ENCODE results near the gene ABCG1.

The ABCG1 gene

DNA sequence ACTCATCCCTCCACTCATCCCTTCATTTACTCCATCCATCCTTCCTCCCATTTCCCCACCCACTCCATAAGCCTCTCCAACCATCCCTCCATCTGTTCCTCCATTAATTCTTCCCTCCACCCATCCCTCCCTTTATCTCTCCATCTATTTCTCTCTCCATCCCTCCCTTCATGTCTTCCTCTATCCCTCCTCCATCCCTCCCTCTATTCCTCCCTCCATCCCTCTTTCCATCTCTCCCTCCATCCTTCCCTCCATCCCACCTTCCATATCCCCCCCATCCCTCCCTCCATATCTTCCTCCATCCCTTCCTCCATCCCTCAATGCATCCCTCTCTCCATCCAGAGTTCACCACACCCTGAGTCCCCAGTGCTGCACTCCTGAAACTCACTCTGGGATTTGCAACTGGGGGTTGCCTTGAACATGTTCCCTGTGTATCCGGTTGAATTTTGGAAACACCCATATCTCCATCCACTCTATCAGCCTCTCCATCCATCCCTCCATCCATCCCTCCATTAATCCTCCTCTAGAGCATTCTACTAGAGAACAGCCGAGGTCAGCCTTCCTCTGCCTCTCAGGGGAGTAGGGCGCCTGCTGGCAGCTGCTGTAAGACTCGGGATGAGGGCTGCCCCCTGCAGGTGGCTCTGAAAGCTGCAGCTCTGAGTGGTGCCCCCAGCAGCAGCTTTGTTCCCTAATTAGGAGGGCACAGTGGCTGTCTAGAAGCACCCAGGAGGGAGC lies 39.4 kb downstream of the ABCG1 start:
- Histone ChIP-seq H3K4me2 (ENCODE audit: low read length) (no peak overlapping the region), H3K4me1 (ENCODE audit: control insufficient read depth, insufficient read depth, low read length) (no peaks in the 10 kb centered on the region), H3K36me3 (ENCODE audit: insufficient read depth, low read length) (no peaks in the 10 kb centered on the region), H3K27me3 (ENCODE audit: control insufficient read depth, insufficient read depth, low read length) (peaks cover 25% of the 10 kb centered on the region), H3K4me3 (ENCODE audit: low read length) (no peak overlapping the region), H3K9me3 (replicated peaks; ENCODE audit: low read length) (no peaks in the 10 kb centered on the region), H3K9ac (ENCODE audit: low read depth, low read length) (no peak overlapping the region)

DNA sequence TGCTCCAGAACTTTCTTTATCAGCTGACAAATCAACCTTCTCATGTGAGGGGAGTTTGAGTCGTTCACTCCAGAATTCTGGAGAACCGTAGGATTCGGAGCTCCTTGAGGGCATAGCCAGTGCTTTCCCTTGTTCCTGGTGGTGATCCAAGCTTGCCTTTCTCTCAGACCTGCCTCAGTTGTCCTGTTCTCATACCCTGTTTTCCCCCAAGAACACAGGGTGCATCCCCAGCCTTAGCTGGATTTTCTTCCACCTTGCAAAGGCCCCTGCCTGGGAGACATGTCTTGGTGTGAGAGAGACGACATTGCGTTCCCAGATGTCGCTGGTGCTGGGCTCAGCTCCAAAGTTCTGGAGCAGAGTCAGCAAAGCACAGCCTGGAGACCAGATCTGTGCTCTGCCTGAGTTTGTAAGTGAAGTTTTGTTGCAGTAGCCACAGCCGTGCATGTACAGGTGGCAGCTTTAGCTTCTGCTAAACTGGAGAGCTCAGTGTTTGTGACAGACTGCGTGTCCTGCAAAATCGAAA lies 40.0 kb downstream of the ABCG1 start:
- H3K9ac ChIP-seq (ENCODE audit: low read depth, low read length) = no peak overlapping the region
- H3K27me3 ChIP-seq (ENCODE audit: control insufficient read depth, insufficient read depth, low read length) = peaks cover 21% of the 10 kb centered on the region
- H3K4me3 ChIP-seq (ENCODE audit: low read length) = no peak overlapping the region
- no peaks in the 10 kb centered on the region for H3K9me3 ChIP-seq (replicated peaks; ENCODE audit: low read length)
- H3K36me3 ChIP-seq (ENCODE audit: insufficient read depth, low read length) = no peaks in the 10 kb centered on the region
- no peak overlapping the region for H3K4me2 ChIP-seq (ENCODE audit: low read length)
- H3K4me1 ChIP-seq (ENCODE audit: control insufficient read depth, insufficient read depth, low read length) = no peaks in the 10 kb centered on the region

DNA sequence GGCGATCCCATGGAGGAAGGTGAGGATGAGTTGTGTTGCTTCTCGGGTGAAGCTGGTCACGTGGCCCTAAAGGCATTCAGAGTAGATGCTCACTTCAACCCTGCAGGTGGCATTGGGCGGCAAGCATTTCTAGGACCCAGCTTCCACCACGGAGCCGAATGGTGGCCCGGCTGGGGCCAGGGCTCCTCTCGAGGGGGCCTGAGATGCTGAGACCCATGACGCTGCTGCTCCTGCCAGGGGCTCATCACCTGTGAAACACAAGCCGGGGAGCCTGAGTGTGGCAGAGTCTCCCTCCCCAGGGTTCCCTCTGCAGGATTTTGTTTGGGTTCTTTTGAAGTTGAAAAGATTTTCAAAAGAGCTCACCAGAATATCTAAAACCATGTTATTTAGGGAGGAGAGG lies 41.2 kb downstream of the ABCG1 start:
- no peak overlapping the region for H3K4me2 ChIP-seq (ENCODE audit: low read length)
- H3K9ac ChIP-seq (ENCODE audit: low read depth, low read length) = no peak overlapping the region
- peaks cover 18% of the 10 kb centered on the region for H3K27me3 ChIP-seq (ENCODE audit: control insufficient read depth, insufficient read depth, low read length)
- no peak overlapping the region for H3K4me3 ChIP-seq (ENCODE audit: low read length)
- no peaks in the 10 kb centered on the region for H3K9me3 ChIP-seq (replicated peaks; ENCODE audit: low read length)
- no peaks in the 10 kb centered on the region for H3K4me1 ChIP-seq (ENCODE audit: control insufficient read depth, insufficient read depth, low read length)
- H3K36me3 ChIP-seq (ENCODE audit: insufficient read depth, low read length) = no peaks in the 10 kb centered on the region

DNA sequence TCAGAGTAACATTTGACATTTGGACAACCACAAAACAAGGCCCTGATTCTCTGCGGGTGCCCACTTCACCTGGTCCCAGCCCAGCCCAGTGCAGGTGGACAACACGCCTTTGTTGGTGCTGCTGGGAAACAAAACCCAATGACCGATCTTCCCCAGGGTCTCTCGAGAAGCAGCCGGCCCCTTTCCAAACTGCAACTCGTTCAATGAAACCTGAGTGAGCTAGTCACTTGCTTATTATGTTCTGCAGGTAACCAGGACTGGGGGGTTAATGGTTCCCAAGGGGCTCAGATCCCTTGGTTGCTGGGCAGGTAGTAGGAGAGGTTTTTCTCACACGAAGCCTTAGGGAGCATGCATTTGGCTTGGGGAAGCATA lies 42.9 kb downstream of the ABCG1 start:
- Histone ChIP-seq H3K4me1 (ENCODE audit: control insufficient read depth, insufficient read depth, low read length) (no peaks in the 10 kb centered on the region), H3K9ac (ENCODE audit: low read depth, low read length) (no peak overlapping the region)

DNA sequence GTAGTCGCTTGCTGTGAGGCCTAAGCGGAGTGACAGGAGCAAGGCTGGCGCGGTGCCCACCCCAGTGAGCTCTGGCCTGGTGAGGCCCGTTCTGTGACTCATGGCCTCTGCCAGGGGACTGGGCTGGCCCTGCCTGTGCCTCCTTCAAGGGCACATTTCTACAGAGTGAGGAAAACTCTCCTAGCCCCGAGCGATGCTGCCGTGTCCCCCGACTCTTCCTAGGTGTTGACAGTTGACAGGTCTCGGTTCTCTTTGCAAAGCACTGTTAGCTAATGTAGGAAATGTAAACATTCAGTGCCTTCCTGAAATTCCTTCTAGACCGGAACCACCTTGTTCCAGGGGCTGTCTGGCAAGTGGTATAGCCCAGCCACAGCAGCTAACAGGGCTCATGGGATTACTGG lies 43.9 kb downstream of the ABCG1 start:
- Histone ChIP-seq H3K4me1 (ENCODE audit: control insufficient read depth, insufficient read depth, low read length) (no peaks in the 10 kb centered on the region), H3K4me2 (ENCODE audit: low read length) (no peak overlapping the region), H3K9me3 (replicated peaks; ENCODE audit: low read length) (no peaks in the 10 kb centered on the region), H3K36me3 (ENCODE audit: insufficient read depth, low read length) (no peaks in the 10 kb centered on the region), H3K4me3 (ENCODE audit: low read length) (no peak overlapping the region), H3K9ac (ENCODE audit: low read depth, low read length) (no peak overlapping the region), H3K27me3 (ENCODE audit: control insufficient read depth, insufficient read depth, low read length) (peaks cover 11% of the 10 kb centered on the region)

More for the DNA sequence above, 42.9 kb downstream of the ABCG1 start:
- Histone ChIP-seq H3K4me2 (ENCODE audit: low read length) (no peak overlapping the region), H3K9me3 (replicated peaks; ENCODE audit: low read length) (no peaks in the 10 kb centered on the region), H3K27me3 (ENCODE audit: control insufficient read depth, insufficient read depth, low read length) (peaks cover 15% of the 10 kb centered on the region), H3K4me3 (ENCODE audit: low read length) (no peak overlapping the region), H3K36me3 (ENCODE audit: insufficient read depth, low read length) (no peaks in the 10 kb centered on the region)

DNA sequence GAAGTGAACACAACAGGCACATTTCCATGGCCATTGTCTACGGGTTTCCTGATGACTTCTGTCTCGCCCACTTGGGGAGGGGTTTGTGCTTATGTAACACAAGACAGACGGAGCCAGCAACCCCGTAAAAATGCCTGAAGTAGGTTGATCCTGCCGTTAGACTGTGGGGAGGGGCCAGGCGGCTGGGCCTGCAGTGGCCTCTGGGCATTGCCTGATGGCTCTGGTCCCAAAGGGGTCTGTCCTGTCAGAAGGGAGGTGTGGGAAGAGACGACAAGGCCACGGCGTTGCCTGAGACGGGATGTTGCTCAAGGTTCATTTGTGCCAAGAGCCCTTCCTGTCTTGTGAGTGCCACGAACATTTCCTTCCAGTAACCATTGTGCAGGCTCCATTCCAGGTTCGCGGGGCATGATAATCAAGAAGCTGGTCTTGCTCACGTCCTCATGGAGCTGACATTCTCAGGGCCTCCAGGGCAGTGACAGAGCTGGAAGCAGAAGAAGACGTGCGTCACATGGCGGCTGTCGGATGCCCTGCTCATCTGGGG lies 44.7 kb downstream of the ABCG1 start:
- H3K9me3 ChIP-seq (replicated peaks; ENCODE audit: low read length) = no peaks in the 10 kb centered on the region
- no peak overlapping the region for H3K4me3 ChIP-seq (ENCODE audit: low read length)
- peaks cover 11% of the 10 kb centered on the region for H3K27me3 ChIP-seq (ENCODE audit: control insufficient read depth, insufficient read depth, low read length)
- no peaks in the 10 kb centered on the region for H3K36me3 ChIP-seq (ENCODE audit: insufficient read depth, low read length)
- H3K4me1 ChIP-seq (ENCODE audit: control insufficient read depth, insufficient read depth, low read length) = no peaks in the 10 kb centered on the region
- no peak overlapping the region for H3K9ac ChIP-seq (ENCODE audit: low read depth, low read length)
- H3K4me2 ChIP-seq (ENCODE audit: low read length) = no peak overlapping the region

DNA sequence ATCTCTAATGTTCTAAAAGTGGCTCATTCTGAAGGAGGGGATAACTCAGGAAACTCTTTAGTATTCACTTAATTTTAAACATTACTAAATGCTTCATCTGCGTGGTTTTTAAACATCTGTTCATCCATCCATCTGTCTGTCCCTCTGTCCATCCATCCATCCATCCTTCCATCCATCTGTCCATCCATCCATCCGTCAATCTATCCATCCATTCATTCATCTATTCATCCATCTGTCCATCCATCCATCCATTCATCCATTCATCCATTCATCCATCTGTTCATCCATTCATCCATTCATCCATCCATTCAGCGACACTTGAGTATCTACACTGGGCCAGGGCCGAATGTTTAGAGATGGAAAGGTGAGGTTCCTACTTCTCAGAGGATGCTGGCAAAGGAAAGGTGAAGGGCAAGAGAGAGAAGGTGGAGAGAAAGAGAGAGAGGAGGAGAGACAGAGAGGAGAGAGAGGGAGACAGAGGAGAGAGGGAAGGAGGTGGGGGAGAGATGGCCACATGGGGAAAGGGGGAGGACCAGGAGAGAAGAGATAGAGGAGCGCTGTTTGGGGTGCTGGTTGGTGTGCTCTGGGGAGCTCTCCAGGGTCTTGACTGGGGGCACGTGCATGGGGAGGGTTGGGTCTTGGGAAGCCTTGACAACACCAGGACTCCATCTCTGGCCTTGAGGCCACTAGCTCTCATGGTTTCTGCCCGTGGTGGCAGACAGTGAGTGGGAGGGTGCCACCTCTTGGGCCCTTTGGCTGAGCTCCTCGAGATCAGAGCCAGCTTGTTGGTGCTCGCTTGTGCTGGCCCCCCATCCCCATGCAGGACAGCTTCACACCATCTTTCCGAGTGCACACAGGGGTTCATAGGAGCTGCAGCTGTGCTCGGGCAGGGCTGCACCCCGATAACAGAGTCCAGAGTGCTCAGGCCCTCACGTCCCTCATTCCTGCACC lies 45.6 kb downstream of the ABCG1 start:
- Histone ChIP-seq H3K9me3 (replicated peaks; ENCODE audit: low read length) (no peaks in the 10 kb centered on the region), H3K4me1 (ENCODE audit: control insufficient read depth, insufficient read depth, low read length) (no peaks in the 10 kb centered on the region), H3K4me2 (ENCODE audit: low read length) (no peak overlapping the region), H3K36me3 (ENCODE audit: insufficient read depth, low read length) (no peaks in the 10 kb centered on the region), H3K27me3 (ENCODE audit: control insufficient read depth, insufficient read depth, low read length) (peaks cover 3% of the 10 kb centered on the region), H3K9ac (ENCODE audit: low read depth, low read length) (no peak overlapping the region), H3K4me3 (ENCODE audit: low read length) (no peak overlapping the region)

DNA sequence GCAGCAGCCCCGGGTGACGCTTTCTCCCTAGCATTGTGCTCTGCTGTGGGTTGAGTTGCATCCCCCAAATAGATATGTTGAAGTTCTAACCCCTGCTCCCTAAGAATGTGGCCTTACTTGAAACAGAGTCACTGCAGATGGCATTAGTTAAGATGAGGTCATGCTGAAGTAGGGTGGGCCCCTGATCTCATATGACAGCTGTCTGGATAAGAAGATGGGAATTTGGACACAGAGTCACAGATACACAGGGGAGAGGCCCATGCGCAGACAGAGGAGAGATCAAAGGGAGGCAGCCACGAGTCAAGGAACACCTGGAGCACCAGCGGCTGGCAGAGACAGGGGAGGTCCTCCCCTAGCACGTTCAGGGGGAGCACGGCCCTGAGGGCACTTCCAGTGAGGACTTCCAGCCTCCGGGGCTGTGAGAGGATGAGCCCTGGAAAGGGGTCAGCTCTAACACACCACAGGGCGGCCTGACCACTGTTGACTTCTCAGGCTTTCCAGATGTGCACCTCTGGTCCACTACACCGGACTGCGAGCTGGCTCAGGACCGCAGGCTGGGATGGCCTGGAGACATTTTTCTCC lies 46.4 kb downstream of the ABCG1 start:
- peaks cover 3% of the 10 kb centered on the region for H3K27me3 ChIP-seq (ENCODE audit: control insufficient read depth, insufficient read depth, low read length)
- H3K4me1 ChIP-seq (ENCODE audit: control insufficient read depth, insufficient read depth, low read length) = no peaks in the 10 kb centered on the region
- no peak overlapping the region for H3K4me3 ChIP-seq (ENCODE audit: low read length)
- no peak overlapping the region for H3K9ac ChIP-seq (ENCODE audit: low read depth, low read length)
- H3K36me3 ChIP-seq (ENCODE audit: insufficient read depth, low read length) = no peaks in the 10 kb centered on the region
- no peaks in the 10 kb centered on the region for H3K9me3 ChIP-seq (replicated peaks; ENCODE audit: low read length)
- H3K4me2 ChIP-seq (ENCODE audit: low read length) = no peak overlapping the region

DNA sequence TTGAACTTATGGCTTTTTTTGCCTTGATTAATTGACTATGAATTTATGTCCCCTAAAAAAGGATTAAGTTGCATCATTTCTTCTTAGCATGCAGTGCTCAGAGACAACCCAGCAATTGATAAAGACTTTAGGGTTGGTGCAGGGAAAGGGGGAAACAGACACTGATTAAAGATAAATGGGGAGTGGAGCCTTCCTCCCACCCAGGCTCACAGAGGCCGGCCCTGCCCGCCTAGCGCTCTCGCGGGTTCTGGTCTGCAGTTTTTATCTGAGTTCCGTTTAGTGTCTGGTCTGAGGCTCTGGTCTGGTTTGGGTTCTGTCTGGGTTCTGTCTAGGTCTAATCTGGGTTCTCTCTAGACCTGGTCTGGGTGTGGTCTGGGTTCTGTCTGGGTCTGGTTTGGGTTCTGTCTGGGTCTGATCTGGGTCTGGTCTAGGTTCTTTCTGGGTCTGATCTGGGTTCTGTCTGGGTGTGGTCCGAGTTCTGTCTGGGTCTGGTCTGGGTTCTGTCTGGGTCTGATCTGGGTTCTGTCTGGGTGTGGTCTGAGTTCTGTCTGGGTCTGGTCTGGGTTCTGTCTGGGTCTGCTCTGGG lies 48.1 kb downstream of the ABCG1 start:
- Histone ChIP-seq H3K4me1 (ENCODE audit: control insufficient read depth, insufficient read depth, low read length) (no peaks in the 10 kb centered on the region), H3K27me3 (ENCODE audit: control insufficient read depth, insufficient read depth, low read length) (no peaks in the 10 kb centered on the region), H3K4me3 (ENCODE audit: low read length) (no peak overlapping the region), H3K4me2 (ENCODE audit: low read length) (no peak overlapping the region), H3K9me3 (replicated peaks; ENCODE audit: low read length) (no peaks in the 10 kb centered on the region), H3K9ac (ENCODE audit: low read depth, low read length) (no peak overlapping the region), H3K36me3 (ENCODE audit: insufficient read depth, low read length) (no peaks in the 10 kb centered on the region)

DNA sequence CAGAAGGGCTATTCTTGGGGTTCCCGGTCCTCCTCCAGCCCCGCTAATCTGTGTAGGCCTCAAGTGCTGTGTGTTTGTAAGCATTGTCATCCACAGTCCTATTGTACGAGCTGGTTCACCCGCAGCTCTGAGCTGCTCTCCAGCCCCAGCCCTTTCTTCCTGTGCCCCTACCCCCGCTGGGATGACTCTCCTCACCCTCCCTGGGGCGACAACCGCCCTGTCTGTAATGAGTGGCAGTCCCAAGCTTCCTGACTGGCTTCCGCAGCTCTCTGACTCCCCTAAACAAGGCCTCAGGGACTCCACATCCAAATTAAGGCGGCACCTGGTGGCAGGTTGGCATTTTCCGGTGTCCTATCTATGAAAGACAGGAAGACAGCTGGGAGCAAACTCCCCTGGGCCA lies 50.4 kb downstream of the ABCG1 start:
- H3K4me1 ChIP-seq (ENCODE audit: control insufficient read depth, insufficient read depth, low read length) = no peaks in the 10 kb centered on the region
- no peaks in the 10 kb centered on the region for H3K9me3 ChIP-seq (replicated peaks; ENCODE audit: low read length)
- no peak overlapping the region for H3K4me3 ChIP-seq (ENCODE audit: low read length)
- H3K9ac ChIP-seq (ENCODE audit: low read depth, low read length) = no peak overlapping the region
- H3K27me3 ChIP-seq (ENCODE audit: control insufficient read depth, insufficient read depth, low read length) = no peaks in the 10 kb centered on the region
- H3K36me3 ChIP-seq (ENCODE audit: insufficient read depth, low read length) = no peaks in the 10 kb centered on the region
- no peak overlapping the region for H3K4me2 ChIP-seq (ENCODE audit: low read length)

DNA sequence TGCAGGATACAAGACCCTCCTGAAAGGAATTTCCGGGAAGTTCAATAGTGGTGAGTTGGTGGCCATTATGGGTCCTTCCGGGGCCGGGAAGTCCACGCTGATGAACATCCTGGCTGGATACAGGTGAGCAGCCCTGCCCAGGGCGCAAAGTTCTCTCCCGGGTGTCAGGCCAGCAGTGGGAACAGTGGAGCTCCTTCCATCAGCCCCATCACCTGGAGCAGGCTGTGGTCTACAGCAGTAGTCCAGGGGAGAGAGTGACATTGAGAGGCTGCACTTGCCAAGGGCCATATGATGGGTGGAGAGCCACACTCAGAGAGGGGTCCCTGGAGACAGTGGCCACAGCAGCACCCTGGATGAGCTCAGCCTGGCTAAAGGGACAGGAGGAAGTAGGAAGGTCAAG lies 52.1 kb downstream of the ABCG1 start:
- no peak overlapping the region for H3K4me3 ChIP-seq (ENCODE audit: low read length)
- no peaks in the 10 kb centered on the region for H3K9me3 ChIP-seq (replicated peaks; ENCODE audit: low read length)
- no peaks in the 10 kb centered on the region for H3K27me3 ChIP-seq (ENCODE audit: control insufficient read depth, insufficient read depth, low read length)
- no peaks in the 10 kb centered on the region for H3K36me3 ChIP-seq (ENCODE audit: insufficient read depth, low read length)
- H3K4me1 ChIP-seq (ENCODE audit: control insufficient read depth, insufficient read depth, low read length) = no peaks in the 10 kb centered on the region
- no peak overlapping the region for H3K9ac ChIP-seq (ENCODE audit: low read depth, low read length)
- H3K4me2 ChIP-seq (ENCODE audit: low read length) = no peak overlapping the region
